HUES64 (cell line): ENCODE data around the gene ZNF43.
A peak's percentile ranks its signal among the peaks of the same experiment; 100 is the strongest.
"Not testable (repeated sequence)": the region's sequence is repeated elsewhere in the genome, so short reads cannot be mapped to it uniquely, and the experiment has no call there.

Source experiments
- H3K27ac ChIP-seq: 2 replicates; pipeline ENCODE4 v1.7.0; 2013; ENCODE audit warnings: low read depth, low read length, inconsistent platforms
- H3K27me3 ChIP-seq: 2 replicates; pipeline ENCODE4 v1.6.1; 2013; ENCODE audit warnings: mild to moderate bottlenecking, low read length; ENCODE audit not compliant: insufficient read depth
- H3K36me3 ChIP-seq: 2 replicates; pipeline ENCODE4 v1.6.1; 2013; ENCODE audit warnings: mild to moderate bottlenecking, low read length; ENCODE audit not compliant: insufficient read depth
- H3K4me1 ChIP-seq: 2 replicates; pipeline ENCODE4 v1.6.1; 2013; ENCODE audit warnings: mild to moderate bottlenecking, low read length, moderate library complexity; ENCODE audit not compliant: insufficient read depth
- H3K4me3 ChIP-seq: 2 replicates; pipeline ENCODE4 v1.5.1; 2013; ENCODE audit warnings: mild to moderate bottlenecking, low read length, moderate library complexity
- H3K9ac ChIP-seq: 2 replicates; pipeline ENCODE4 v1.6.1; 2013; ENCODE audit warnings: mild to moderate bottlenecking, low read depth, low read length
- H3K9me3 ChIP-seq: 2 replicates; pipeline ENCODE4 v1.6.1; 2013; ENCODE audit warnings: low read depth, low read length; ENCODE audit not compliant: insufficient read depth
- WGBS: fragments of 150-250, 120-280 bp; methylation state at CpG from one replicate; pipeline ENCODE4 v1.1.7; 2013; ENCODE audit warnings: missing lambda C conversion rate; 5-methylcytosine and 5-hydroxymethylcytosine counted together

Gene ZNF43

DNA sequence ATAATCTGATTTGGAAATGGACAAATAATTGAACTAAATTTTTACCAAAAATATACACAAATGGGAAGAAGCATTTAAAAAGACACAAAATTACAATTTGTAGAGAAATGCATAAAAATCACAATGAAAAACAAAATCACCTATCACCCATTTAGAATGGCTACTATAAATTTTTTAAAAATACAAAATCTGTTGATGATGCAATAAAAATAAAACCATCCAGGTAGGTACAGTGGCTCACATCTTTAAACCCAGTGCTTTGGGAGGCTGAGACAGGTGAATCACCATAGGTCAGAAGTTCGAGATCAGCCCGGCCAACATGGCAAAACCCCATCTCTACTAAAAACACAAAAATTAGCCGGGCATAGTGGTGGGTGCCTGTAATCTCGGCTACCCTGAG is 23.5 kb downstream of the ZNF43 start:
- H3K36me3 ChIP-seq = peaks cover 100% of the 10 kb centered on the region
- 93% methylated on average over 4 of the region's 4 CpGs for WGBS

DNA sequence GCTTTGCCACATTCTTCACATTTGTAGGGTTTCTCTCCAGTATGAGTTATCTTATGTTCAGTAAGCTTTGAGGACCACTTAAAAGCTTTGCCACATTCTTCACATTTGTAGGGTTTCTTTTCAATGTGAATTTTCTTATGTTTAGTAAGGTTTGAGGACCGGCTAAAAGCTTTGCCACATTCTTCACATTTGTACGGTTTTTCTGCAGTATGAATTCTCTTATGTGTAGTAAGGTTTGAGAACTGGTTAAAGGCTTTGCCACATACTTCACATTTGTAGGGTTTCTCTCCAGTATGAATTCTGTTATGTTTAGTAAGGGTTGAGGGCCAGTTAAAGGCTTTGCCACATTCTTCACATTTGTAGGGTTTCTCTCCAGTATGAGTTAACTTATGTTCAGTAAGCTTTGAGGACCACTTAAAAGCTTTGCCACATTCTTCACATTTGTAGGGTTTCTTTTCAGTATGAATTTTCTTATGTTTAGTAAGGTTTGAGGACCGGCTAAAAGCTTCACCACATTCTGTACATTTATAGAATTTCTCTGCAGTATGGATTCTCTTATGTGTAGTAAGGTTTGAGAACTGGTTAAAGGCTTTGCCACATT is 27.5 kb downstream of the ZNF43 start:
- 97% methylated on average over 2 of the region's 3 CpGs for whole genome bisulfite sequencing
- H3K4me3 ChIP-seq, H3K9ac ChIP-seq, H3K4me1 ChIP-seq, H3K27me3 ChIP-seq, H3K27ac ChIP-seq: not testable (repeated sequence)
- Histone ChIP-seq H3K9me3 (peaks cover 90% of the 10 kb centered on the region), H3K36me3 (peaks cover 67% of the 10 kb centered on the region)

More for the DNA sequence above, 23.5 kb downstream of the ZNF43 start:
- Histone ChIP-seq H3K27me3 (no peaks in the 10 kb centered on the region), H3K4me3 (no peak overlapping the region), H3K4me1 (no peaks in the 10 kb centered on the region), H3K9me3 (peaks cover 96% of the 10 kb centered on the region), H3K9ac (no peak overlapping the region), H3K27ac (no peak overlapping the region)

DNA sequence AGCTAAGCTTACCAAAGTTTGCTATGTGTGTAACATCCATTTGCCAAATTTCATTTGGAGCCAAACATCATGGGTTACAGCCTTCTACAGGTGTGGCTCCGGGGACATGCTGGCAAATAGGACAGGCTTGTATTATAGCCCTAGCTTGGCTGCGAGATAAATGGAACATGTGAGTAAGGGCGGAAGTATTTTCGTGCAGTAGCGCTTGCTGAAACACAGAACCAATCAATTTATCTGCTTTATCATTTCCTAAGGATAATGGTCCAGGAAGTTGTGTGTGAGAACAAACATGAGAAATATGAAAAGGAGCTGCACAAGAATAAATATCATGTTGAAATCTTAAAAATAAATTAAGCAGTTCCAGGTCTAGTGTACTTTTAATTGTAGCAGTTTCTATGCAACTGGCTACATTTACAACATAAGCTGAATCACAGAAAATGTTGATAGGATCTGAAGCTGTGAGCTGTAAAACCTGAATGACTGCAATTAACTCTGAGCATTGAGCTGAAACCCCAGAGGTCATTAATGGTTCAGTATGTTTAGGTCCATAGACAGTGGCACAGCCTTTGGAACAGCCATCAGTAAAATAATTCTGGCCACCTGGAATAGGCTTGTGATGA is 46.4 kb downstream of the ZNF43 start:
- H3K4me1 ChIP-seq = no peaks in the 10 kb centered on the region
- no peak overlapping the region for H3K4me3 ChIP-seq
- H3K36me3 ChIP-seq = no peaks in the 10 kb centered on the region
- H3K9me3 ChIP-seq = peaks cover 39% of the 10 kb centered on the region
- H3K9ac ChIP-seq = no peak overlapping the region
- WGBS = 87% methylated on average over 5 of the region's 5 CpGs
- no peak overlapping the region for H3K27ac ChIP-seq
- H3K27me3 ChIP-seq = no peaks in the 10 kb centered on the region

DNA sequence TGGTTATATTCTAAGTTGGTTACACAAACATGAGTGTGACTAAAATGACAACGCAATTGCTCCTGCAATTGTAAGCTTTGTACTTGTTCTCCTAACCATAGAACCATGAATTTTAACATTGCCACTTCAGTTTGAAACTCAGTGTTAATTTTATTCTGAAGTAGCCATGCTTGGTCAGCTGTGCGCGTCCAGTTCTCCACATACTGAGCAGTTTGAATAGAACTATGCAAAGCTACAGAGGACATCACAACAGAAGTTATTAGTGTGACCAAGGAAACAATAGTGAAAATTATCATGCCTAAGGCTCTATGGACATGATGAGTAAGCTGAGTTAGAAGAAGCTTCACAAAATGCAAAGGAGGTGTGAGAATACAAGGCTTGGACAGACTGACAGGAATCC is 49.0 kb downstream of the ZNF43 start:
- peaks cover 21% of the 10 kb centered on the region for H3K9me3 ChIP-seq
- 84% methylated on average over 3 of the region's 3 CpGs for WGBS

DNA sequence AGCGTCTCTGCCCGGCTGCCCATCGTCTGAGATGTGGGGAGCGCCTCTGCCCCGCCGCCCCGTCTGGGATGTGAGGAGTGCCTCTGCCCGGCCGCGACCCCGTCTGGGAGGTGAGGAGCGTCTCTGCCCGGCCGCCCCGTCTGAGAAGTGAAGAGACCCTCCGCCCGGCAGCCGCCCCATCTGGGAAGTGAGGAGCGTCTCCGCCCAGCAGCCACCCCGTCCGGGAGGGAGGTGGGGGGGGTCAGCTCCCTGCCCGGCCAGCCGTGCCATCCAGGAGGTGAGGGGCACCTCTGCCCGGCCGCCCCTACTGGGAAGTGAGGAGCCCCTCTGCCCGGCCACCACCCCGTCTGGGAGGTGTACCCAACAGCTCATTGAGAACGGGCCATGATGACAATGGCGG is 60.2 kb downstream of the ZNF43 start:
- H3K36me3 ChIP-seq, H3K27me3 ChIP-seq, H3K9ac ChIP-seq, H3K27ac ChIP-seq, H3K4me1 ChIP-seq, H3K4me3 ChIP-seq: not testable (repeated sequence)
- H3K9me3 ChIP-seq = peaks cover 20% of the 10 kb centered on the region
- WGBS = 91% methylated on average over 24 of the region's 30 CpGs

More for the DNA sequence above, 49.0 kb downstream of the ZNF43 start:
- Histone ChIP-seq H3K27ac (no peak overlapping the region), H3K36me3 (no peaks in the 10 kb centered on the region), H3K4me3 (no peak overlapping the region), H3K27me3 (no peaks in the 10 kb centered on the region), H3K9ac (no peak overlapping the region), H3K4me1 (no peaks in the 10 kb centered on the region)

DNA sequence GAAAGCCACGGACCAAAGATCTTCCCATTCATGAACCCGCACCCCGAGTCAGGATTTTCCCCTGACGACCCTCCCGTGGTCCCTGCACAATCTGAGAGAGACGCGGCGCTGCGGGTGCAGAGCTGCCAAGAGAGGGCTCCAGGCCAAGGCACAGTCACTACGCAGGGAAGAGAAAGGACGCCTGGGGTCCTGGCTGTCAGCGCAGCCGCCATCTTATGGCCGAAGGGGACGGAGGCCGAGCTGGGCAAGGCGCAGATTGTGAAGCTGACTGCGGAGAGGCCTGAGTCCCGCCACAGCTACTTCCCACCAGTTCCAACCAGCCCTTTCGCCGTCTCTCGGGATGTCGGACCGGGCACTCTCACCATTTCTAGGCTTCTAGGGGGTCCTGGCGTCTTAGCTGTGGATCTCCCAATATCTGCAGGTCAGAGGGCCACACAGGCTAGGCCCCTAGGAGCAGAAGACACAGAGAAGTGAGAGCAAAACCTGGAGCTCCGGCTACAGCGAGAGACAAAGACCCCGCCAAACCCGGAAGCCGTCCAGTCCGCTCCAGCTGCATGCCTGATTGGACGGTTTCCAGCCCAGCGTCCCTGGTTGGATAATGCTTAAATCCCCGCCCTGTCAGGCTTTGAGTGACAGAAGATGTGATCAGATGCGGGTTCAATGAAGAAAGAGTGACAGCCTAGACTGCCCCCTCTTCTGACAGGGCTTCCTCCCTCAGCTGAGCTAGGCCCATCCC is 68.7 kb downstream of the ZNF43 start, which contains the start of gene ZNF100:
ZNF100 (minus strand) TSS at position 515 of the 736 bp plus-strand sequence; CDS start at position 365, 150 bp downstream.
- Histone ChIP-seq H3K27ac (peak within 1 kb of the TSS; percentile 89), H3K4me3 (peak within 1 kb of the TSS; percentile 94), H3K27me3 (no peaks in the 10 kb centered on the region), H3K9ac (peak within 1 kb of the TSS; percentile 98), H3K4me1 (peaks cover 8% of the 10 kb centered on the region; the same call in 1 of the 2 replicates), H3K9me3 (no peaks in the 10 kb centered on the region), H3K36me3 (peaks cover 34% of the 10 kb centered on the region)
- under 1% methylated on average over 35 of the region's 35 CpGs for WGBS

DNA sequence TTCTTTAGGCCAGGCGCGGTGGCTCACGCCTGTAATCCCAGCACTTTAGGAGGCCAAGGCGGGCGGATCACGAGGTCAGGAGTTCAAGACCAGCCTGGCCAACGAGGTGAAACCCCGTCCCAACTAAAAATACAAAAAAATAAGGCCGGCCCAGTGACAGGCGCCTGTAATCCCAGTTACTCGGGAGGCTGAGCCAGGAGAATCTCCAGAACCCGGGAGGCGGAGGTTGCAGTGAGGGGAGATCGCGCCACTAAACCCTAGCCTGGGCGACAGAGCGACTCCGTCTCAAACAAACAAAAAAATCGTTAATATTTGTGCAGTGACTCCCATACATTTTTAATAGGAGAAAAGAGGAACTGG is 69.3 kb downstream of the ZNF43 start:
- Histone ChIP-seq H3K27ac (peak overlapping the region; percentile 89; the same call in 1 of the 2 replicates), H3K36me3 (peaks cover 40% of the 10 kb centered on the region), H3K9ac (peak overlapping the region; percentile 98), H3K4me3 (peak overlapping the region; percentile 94)
- not testable (repeated sequence) for H3K27me3 ChIP-seq, H3K9me3 ChIP-seq, H3K4me1 ChIP-seq
- WGBS = 5% methylated on average over 19 of the region's 19 CpGs

DNA sequence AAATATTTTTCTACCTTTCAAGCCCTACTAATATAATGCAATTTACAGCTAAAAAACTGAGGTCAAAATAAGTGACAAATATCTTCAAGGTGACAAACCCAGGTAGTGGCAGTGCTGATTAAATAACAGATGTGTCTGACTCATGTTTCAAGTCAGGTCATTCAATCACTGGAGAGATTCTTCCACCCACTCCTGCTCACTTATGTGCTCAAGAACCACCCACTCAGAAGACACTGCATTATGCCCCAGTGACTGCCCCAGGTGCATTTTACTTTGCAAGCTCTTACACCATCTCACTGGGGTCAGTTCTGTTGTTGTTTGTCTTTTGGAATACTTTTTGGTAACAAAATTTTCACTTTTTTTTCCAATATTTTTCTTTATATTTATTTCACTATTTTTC is 70.8 kb downstream of the ZNF43 start:
- H3K27ac ChIP-seq = no peak overlapping the region
- peaks cover 8% of the 10 kb centered on the region; the same call in 1 of the 2 replicates for H3K4me1 ChIP-seq
- no peak overlapping the region for H3K4me3 ChIP-seq
- H3K9me3 ChIP-seq = peaks cover 4% of the 10 kb centered on the region; the same call in 1 of the 2 replicates
- H3K36me3 ChIP-seq = peaks cover 55% of the 10 kb centered on the region
- H3K9ac ChIP-seq = no peak overlapping the region
- H3K27me3 ChIP-seq = no peaks in the 10 kb centered on the region

DNA sequence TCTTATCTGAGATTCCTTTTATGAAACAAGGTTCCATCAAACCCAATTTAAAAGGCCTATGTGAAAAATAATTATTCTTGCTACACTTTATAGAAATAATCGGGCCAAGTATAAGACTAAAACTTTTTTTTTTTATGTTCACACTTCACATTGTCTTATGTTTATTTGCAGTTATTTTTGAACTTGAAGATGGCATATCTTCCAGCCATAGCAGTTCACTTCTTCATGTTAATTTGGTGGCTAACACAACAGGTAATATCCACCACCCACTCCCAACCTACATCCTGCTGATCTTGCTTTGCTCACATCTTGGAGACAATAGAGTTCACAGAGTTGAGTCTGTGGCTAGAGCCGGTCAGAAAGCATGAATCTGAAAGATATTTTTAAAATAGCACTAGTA is 74.4 kb downstream of the ZNF43 start:
- H3K4me3 ChIP-seq = not testable (repeated sequence)
- H3K36me3 ChIP-seq = peaks cover 90% of the 10 kb centered on the region
- 92% methylated on average over 1 of the region's 2 CpGs for WGBS

DNA sequence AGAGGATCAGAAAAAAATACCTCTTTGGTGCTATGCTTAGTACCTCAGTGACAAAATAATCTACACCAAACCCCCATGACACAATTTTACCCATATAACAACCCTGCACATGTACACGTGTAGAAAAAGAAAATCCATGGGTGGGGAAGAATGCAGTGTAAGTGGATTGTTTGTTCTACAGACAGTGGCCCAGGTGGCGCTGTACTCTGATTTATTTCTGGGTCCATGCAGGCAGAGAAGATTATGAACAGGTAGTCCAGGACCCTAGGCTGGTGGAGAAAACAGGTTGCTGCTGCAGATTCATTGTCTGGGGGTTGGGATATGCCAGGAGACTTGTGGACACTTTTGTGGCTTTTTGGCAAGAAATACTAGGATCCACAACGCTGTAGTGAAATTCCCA is 77.7 kb downstream of the ZNF43 start:
- WGBS = 94% methylated on average over 3 of the region's 3 CpGs

More for the DNA sequence above, 74.4 kb downstream of the ZNF43 start:
- H3K9me3 ChIP-seq, H3K27ac ChIP-seq, H3K27me3 ChIP-seq, H3K9ac ChIP-seq, H3K4me1 ChIP-seq: not testable (repeated sequence)

DNA sequence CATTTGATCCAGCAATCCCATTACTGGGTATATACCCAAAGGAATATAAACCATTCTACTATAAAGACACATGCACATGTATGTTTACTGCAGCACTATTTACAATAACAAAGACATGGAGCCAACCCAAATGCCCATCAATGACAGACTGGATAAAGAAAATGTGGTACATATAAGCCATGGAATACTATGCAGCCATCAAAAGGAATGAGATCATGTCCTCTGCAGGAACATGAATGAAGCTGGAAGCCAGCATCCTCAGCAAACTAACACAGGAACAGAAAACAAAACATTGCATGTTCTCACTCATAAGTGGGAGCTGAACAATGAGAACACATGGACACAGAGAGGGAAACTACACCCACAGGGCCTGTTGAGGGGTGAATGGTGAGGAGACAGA is 80.4 kb downstream of the ZNF43 start:
- not testable (repeated sequence) for H3K27ac ChIP-seq, H3K4me3 ChIP-seq, H3K27me3 ChIP-seq, H3K4me1 ChIP-seq, H3K9me3 ChIP-seq, H3K9ac ChIP-seq
- H3K36me3 ChIP-seq = peaks cover 80% of the 10 kb centered on the region

More for the DNA sequence above, 77.7 kb downstream of the ZNF43 start:
- no peak overlapping the region for H3K4me3 ChIP-seq
- no peak overlapping the region for H3K9ac ChIP-seq
- peaks cover 9% of the 10 kb centered on the region; the same call in 1 of the 2 replicates for H3K9me3 ChIP-seq
- peaks cover 80% of the 10 kb centered on the region for H3K36me3 ChIP-seq
- H3K27me3 ChIP-seq = no peaks in the 10 kb centered on the region
- H3K4me1 ChIP-seq = no peaks in the 10 kb centered on the region
- H3K27ac ChIP-seq = no peak overlapping the region
